Measurements from ENCODE around the gene HTR4. TPM values are rescaled to one million over a fixed set of nuclear protein-coding genes. Genes with fewer than 3 reads are reported as not detected.

Gene HTR4
- total RNA-seq, 2 experiments from 2014 or later: not detected

DNA sequence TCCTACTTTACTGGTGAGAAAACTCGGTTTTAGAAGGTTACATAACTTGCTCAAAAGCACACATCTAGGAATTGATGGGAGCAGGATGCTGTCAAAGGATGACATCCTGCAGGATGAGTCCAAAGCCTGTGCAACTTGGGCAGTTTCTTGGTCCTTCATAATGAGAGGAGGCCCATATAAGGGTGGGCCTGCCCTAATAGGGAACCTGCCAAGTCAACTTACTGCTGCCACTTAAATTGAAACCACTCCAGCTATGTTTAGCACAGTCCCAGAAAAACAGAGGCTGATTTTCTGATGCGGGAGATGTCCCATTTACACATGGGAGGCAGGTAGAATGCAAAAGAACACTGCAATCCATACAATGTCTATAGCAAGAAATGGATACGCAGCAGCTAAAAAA, 208.7 kb downstream of the HTR4 start:
- H3K27me3 Mint-ChIP-seq: no peaks in the 10 kb centered on the region
- no peaks in the 10 kb centered on the region for H3K9me3 Mint-ChIP-seq
- peaks cover 11% of the 10 kb centered on the region for H3K36me3 Mint-ChIP-seq (ENCODE audit: low read depth)
- ChIA-PET CTCF (interaction anchor here (1.6 to 10.8 kb wide), 3 partner anchors 25 to 288 kb away, joined by 5 to 214 read pairs (median 10); no protein-coding TSS in a partner anchor), POLR2A (interaction anchor here (0.8 kb wide), 1 partner anchor 196 kb away, joined by 3 read pairs; no protein-coding TSS in a partner anchor)
- no peak for TF ChIP-seq CTCF (IDR thresholded peaks at IDR 0.05)
- peaks cover 2% of the 10 kb centered on the region for H3K4me1 Mint-ChIP-seq (ENCODE audit: low read depth)
- intact Hi-C loops (cut with micrococcal nuclease): loop anchor here (2.0 kb wide), 1 partner anchor 285 kb away; no protein-coding TSS in a partner anchor
- no peak for DNase-seq
- no peak for ATAC-seq
- H3K4me3 Mint-ChIP-seq: no peak overlapping the region
- H3K27ac Mint-ChIP-seq: no peak overlapping the region

DNA sequence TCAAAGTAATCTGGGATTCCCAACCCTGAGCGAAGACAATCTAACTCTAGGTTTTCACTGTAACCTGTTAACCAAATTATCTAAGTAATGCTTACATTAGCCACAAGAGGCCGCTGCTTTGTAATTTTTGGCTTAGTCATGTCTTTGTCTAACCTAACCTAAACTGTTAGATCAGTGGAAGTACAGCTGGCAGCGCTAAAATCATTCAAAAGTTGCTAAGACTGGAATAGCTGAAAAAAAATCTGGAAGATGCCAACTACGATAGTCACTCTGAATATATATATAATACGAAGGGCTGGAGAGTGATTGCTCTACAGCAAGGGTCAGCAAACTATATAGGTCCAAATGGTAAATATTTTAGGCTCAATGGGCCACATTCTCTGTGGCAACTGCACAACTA, 210.3 kb downstream of the HTR4 start:
- Mint-ChIP-seq H3K4me3 (no peak overlapping the region), H3K27ac (no peak overlapping the region), H3K9me3 (no peaks in the 10 kb centered on the region), H3K4me1 (ENCODE audit: low read depth) (peaks cover 2% of the 10 kb centered on the region), H3K27me3 (no peaks in the 10 kb centered on the region), H3K36me3 (ENCODE audit: low read depth) (peaks cover 22% of the 10 kb centered on the region)
- ChIA-PET POLR2A (interaction anchor here (0.5 to 1.5 kb wide), 2 partner anchors 14 to 1317 kb away, joined by 3 to 4 read pairs; no protein-coding TSS in a partner anchor), CTCF (interaction anchor here (0.7 to 10.8 kb wide), 18 partner anchors 9 to 289 kb away, joined by 3 to 214 read pairs (median 6); no protein-coding TSS in a partner anchor)
- ATAC-seq (peak; percentile 88), DNase-seq (peak; percentile 52)
- TF ChIP-seq CTCF (IDR thresholded peaks at IDR 0.05): peak; percentile 75
- intact Hi-C loops (cut with micrococcal nuclease): loop anchor here (2.0 kb wide), 1 partner anchor 287 kb away; no protein-coding TSS in a partner anchor

DNA sequence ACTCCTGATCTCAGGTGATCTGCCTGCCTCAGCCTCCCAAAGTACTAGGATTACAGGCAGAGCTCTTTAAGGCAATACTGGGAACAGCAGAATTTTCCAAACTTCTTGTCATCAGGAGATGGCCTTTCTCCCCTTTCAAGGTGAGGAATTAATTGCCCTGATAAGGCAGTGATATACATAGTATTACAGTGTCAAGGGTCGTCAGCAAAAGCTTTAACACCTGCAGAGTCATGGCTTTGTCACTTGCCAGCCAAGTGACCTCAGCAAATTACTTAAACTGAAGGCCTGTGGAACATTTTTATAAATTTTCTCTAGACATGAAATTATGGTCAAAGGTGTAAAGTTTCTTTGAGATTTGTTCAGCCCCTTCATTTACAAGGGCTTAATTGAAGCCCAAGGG, 211.1 kb downstream of the HTR4 start:
- POLR2A ChIA-PET: interaction anchor here (1.5 kb wide), 1 partner anchor 14 kb away, joined by 3 read pairs; no protein-coding TSS in a partner anchor
- no peaks in the 10 kb centered on the region for H3K27me3 Mint-ChIP-seq
- DNase-seq (no peak), ATAC-seq (no peak)
- no peak overlapping the region for H3K27ac Mint-ChIP-seq
- no peaks in the 10 kb centered on the region for H3K9me3 Mint-ChIP-seq
- peaks cover 26% of the 10 kb centered on the region for H3K36me3 Mint-ChIP-seq (ENCODE audit: low read depth)
- CTCF ChIA-PET: interaction anchor here (0.7 to 10.8 kb wide), 17 partner anchors 10 to 592 kb away, joined by 3 to 214 read pairs (median 6); no protein-coding TSS in a partner anchor
- H3K4me1 Mint-ChIP-seq (ENCODE audit: low read depth): peaks cover 2% of the 10 kb centered on the region
- intact Hi-C loops (cut with micrococcal nuclease): no loop called here
- H3K4me3 Mint-ChIP-seq: no peak overlapping the region
- no peak for TF ChIP-seq CTCF (IDR thresholded peaks at IDR 0.05)

GRCh38 chr5:148438933-148439332, 215.4 kb downstream of the HTR4 start:
- peaks cover 45% of the 10 kb centered on the region for H3K36me3 Mint-ChIP-seq (ENCODE audit: low read depth)
- H3K27ac Mint-ChIP-seq: peak overlapping the region; percentile 80
- H3K27me3 Mint-ChIP-seq: no peaks in the 10 kb centered on the region
- H3K4me3 Mint-ChIP-seq: no peak overlapping the region
- no peaks in the 10 kb centered on the region for H3K9me3 Mint-ChIP-seq
- no peak for TF ChIP-seq CTCF (IDR thresholded peaks at IDR 0.05)
- intact Hi-C loops (cut with micrococcal nuclease): no loop called here
- CTCF ChIA-PET: interaction anchor here (1.2 to 10.8 kb wide), 2 partner anchors 292 to 294 kb away, joined by 8 to 214 read pairs; no protein-coding TSS in a partner anchor
- DNase-seq (no peak), ATAC-seq (no peak)
- POLR2A ChIA-PET: no interaction called here
- H3K4me1 Mint-ChIP-seq (ENCODE audit: low read depth): peaks cover 10% of the 10 kb centered on the region

GRCh38 chr5:148437249-148437648, 217.1 kb downstream of the HTR4 start:
- H3K36me3 Mint-ChIP-seq (ENCODE audit: low read depth): peaks cover 51% of the 10 kb centered on the region
- POLR2A ChIA-PET: interaction anchor here (0.8 kb wide), 1 partner anchor 9 kb away, joined by 3 read pairs; no protein-coding TSS in a partner anchor
- peak overlapping the region; percentile 98 for H3K27ac Mint-ChIP-seq
- peak overlapping the region; percentile 57 for H3K4me3 Mint-ChIP-seq
- ATAC-seq (peak; percentile 85), DNase-seq (peak; percentile 35)
- no peaks in the 10 kb centered on the region for H3K9me3 Mint-ChIP-seq
- peaks cover 7% of the 10 kb centered on the region for H3K4me1 Mint-ChIP-seq (ENCODE audit: low read depth)
- H3K27me3 Mint-ChIP-seq: no peaks in the 10 kb centered on the region
- intact Hi-C loops (cut with micrococcal nuclease): no loop called here
- TF ChIP-seq CTCF (IDR thresholded peaks at IDR 0.05): no peak
- CTCF ChIA-PET: interaction anchor here (0.9 to 1.1 kb wide), 2 partner anchors 294 to 598 kb away, joined by 3 read pairs; no protein-coding TSS in a partner anchor

All from activated CD8-positive, alpha-beta T cell treated with anti-CD3 and anti-CD28 coated beads for 36 hours (primary cell).